ENCODE measurements around the gene EXOC6.

Gene EXOC6

DNA sequence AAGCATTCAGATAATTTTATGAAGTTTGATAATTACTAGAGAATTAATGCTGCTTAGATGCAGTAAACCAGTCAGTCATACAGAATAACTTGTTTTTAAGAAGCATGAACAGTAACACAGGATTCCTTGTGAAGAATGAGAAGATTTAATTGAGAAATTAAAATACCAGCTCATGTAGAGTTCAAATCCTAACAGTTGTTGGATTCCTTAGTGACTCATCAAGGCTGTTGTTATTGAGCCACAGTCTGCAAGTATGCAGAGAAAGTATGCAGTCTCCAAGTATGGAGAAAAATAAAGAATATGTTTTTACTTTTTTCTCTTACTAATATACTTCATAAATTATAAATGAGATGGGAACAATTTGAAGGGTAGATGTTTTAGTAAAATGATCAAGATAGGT lies 182.1 kb downstream of the EXOC6 start:
- H3K4me3 ChIP-seq (ENCODE audit: control insufficient read depth, low read depth, low read length): no peak overlapping the region
- DNase-seq (ENCODE audit: low read depth): peak; percentile 46
- TF ChIP-seq, protein P1, sequence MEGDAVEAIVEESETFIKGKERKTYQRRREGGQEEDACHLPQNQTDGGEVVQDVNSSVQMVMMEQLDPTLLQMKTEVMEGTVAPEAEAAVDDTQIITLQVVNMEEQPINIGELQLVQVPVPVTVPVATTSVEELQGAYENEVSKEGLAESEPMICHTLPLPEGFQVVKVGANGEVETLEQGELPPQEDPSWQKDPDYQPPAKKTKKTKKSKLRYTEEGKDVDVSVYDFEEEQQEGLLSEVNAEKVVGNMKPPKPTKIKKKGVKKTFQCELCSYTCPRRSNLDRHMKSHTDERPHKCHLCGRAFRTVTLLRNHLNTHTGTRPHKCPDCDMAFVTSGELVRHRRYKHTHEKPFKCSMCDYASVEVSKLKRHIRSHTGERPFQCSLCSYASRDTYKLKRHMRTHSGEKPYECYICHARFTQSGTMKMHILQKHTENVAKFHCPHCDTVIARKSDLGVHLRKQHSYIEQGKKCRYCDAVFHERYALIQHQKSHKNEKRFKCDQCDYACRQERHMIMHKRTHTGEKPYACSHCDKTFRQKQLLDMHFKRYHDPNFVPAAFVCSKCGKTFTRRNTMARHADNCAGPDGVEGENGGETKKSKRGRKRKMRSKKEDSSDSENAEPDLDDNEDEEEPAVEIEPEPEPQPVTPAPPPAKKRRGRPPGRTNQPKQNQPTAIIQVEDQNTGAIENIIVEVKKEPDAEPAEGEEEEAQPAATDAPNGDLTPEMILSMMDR (IDR thresholded peaks at IDR 0.05; ENCODE audit: control insufficient read depth, insufficient read depth, low read depth, low read length, missing control alignments): no peak

DNA sequence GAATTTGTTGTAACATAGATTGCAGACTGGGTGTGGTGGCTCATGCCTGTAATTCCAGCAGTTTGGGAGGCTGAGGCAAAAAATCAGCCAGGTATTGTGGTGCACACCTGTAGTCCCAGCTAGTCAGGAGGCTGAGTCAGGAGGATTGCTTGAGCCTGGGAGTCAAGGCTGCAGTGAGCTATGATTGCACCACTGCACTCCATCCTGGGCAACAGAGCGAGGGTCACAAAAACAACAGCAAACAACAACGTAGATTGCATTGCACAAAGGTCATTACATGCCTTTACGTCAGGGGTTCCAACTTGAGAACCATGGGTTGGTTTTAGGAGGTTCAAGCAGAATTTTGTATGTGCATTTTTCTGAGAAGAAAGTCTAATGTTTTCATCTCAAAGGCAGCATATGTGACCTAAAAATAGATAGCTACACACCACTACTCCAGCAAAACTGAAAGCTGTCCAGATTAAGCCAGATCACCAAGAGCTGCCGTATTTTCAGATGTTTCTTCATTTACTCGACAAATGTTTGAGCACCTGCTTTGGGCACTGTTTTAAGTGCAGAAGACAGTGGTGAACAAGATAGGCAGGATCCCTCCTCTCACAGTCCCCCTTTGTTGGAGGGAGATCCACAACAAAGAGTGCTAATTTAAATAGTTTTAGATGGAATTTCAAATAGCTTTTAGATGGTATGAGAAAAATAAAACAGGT lies 183.9 kb downstream of the EXOC6 start:
- TF ChIP-seq, protein P1 (IDR thresholded peaks at IDR 0.05; ENCODE audit: control insufficient read depth, insufficient read depth, low read depth, low read length, missing control alignments): no peak
- no peak overlapping the region for H3K4me3 ChIP-seq (ENCODE audit: control insufficient read depth, low read depth, low read length)
- DNase-seq (ENCODE audit: low read depth): no peak

DNA sequence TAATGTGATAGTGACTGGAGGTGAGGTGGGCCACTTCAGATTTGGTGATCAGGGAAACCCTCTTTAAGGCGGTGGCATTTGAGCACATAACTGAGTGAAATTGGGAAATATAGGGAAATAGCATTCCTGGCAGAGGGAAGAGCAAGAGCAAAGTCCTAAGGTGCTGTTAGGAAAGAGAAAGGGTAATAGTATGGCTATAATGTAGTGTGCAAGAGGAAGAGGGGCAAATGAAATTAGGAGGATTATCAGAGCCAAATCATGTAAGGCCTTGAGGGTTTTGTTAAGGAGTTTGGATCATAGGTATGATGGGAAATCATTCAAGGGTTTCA lies 184.5 kb downstream of the EXOC6 start:
- no peak for DNase-seq (ENCODE audit: low read depth)
- H3K4me3 ChIP-seq (ENCODE audit: control insufficient read depth, low read depth, low read length): no peak overlapping the region
- TF ChIP-seq, protein P1 (IDR thresholded peaks at IDR 0.05; ENCODE audit: control insufficient read depth, insufficient read depth, low read depth, low read length, missing control alignments): no peak

DNA sequence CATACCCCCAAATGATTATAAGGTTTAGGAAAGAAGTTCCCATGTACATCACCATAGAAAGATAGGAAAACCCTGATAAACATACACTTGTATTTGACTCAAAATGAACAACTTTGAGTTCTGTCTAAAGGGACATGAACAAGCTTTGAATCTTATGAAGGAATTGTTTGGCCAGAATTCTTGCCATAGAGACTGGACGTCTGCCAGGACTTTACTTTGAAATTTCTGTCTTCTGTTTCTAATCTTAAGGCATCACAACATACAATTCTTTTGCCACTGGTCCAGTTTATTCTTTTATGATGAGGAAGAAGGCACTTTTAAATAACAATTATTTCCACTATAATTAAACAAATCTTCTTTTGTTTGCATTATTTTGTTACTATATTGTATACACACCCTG lies 186.1 kb downstream of the EXOC6 start:
- TF ChIP-seq, protein P1 (IDR thresholded peaks at IDR 0.05; ENCODE audit: control insufficient read depth, insufficient read depth, low read depth, low read length, missing control alignments): no peak
- H3K4me3 ChIP-seq (ENCODE audit: control insufficient read depth, low read depth, low read length): no peak overlapping the region
- DNase-seq (ENCODE audit: low read depth): no peak

DNA sequence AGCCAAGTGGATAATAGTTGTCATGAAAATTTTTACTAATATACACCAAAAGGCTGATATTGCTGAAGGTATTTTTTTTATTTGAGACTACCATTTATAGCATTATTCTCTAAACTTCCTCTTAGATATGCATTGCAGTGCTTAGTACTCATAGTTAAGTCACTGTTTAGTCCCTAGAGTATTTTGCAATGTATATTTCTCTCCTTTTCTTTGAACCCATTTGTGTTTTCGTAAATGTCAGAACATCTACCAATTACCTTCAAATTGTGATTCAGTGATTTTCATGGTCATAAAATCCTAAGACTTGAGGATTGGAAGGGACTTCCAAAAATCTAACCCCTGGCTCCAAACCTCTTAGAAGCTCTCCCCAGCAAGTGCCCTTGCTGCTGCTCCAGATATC lies 190.8 kb downstream of the EXOC6 start:
- H3K4me3 ChIP-seq (ENCODE audit: control insufficient read depth, low read depth, low read length): no peak overlapping the region
- TF ChIP-seq, protein P1 (IDR thresholded peaks at IDR 0.05; ENCODE audit: control insufficient read depth, insufficient read depth, low read depth, low read length, missing control alignments): no peak
- DNase-seq (ENCODE audit: low read depth): no peak

DNA sequence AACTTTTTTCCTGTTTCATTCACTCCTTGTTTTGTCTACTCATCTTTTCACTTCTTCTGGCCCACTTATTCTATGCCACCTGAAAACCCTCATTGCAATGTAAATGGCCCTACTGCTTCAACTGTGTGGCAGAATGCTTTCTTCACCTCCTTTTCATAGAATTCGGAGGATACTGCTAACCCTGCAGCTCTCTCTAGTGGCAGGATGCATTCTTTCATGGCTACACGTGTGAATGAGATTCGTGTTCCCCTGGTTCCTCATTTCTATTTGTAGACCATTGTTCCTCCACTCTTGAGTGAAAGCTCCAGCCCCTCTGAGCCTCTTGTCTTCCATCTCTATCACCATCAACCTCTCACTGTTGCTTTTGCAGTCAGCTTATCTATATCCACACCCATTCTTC lies 191.4 kb downstream of the EXOC6 start:
- TF ChIP-seq, protein P1 (IDR thresholded peaks at IDR 0.05; ENCODE audit: control insufficient read depth, insufficient read depth, low read depth, low read length, missing control alignments): peak; percentile 81
- DNase-seq (ENCODE audit: low read depth): peak; percentile 24
- no peak overlapping the region for H3K4me3 ChIP-seq (ENCODE audit: control insufficient read depth, low read depth, low read length)

Data from AG09309 (cell line).